HepG2 (cell line): Measurements from ENCODE around the gene ABHD13.

Source experiments
- CBX5 ChIP-seq: sonication (generic); formaldehyde crosslinking; IDR thresholded peaks from 2 replicates; pipeline ENCODE4 v1.4.0; 2020; ENCODE audit warnings: missing genetic modification reagents, borderline replicate concordance
- EZH2 ChIP-seq: conservative IDR thresholded peaks from 2 replicates; pipeline ENCODE4 v1.6.1; 2012; ENCODE audit warnings: mild to moderate bottlenecking, low read depth, low read length, moderate library complexity
- HDAC2 ChIP-seq: sonication (generic); formaldehyde crosslinking; IDR thresholded peaks from 2 replicates; pipeline ENCODE4 v1.4.0; 2020; ENCODE audit warnings: missing genetic modification reagents
- HDAC6 ChIP-seq: fragments of 200-600 bp; sonication (generic); IDR thresholded peaks from 2 replicates; pipeline ENCODE4 v1.7.0; 2017; ENCODE audit warnings: mild to moderate bottlenecking, antibody characterized with exemption, low read length, low read depth
- SMAD9 ChIP-seq: sonication (generic); formaldehyde crosslinking; IDR thresholded peaks from 2 replicates; pipeline ENCODE4 v1.5.1; 2020; ENCODE audit warnings: mild to moderate bottlenecking, missing genetic modification reagents
- SOX6 ChIP-seq, 2 experiments: fragments of 450-650 bp in 1 of 2; sonication (generic) in 1 of 2; formaldehyde crosslinking in 1 of 2; IDR thresholded peaks; 2 replicates each; pipeline versions ENCODE4 v1.4.0 to v1.6.1; 2017 to 2020; ENCODE audit warnings: antibody characterized with exemption in 1 of 2, mild to moderate bottlenecking in 1 of 2, missing genetic modification reagents in 1 of 2
- SRF ChIP-seq: IDR thresholded peaks from 2 replicates; pipeline ENCODE4 v1.6.1; 2011; ENCODE audit warnings: mild to moderate bottlenecking, low read depth, low read length, moderate library complexity
- ZFP1 ChIP-seq: IDR thresholded peaks from 2 replicates; pipeline ENCODE4 v1.6.1; 2016
- ZNF18 ChIP-seq: sonication (generic); formaldehyde crosslinking; IDR thresholded peaks from 2 replicates; pipeline ENCODE4 v1.8.0; 2022; ENCODE audit warnings: mild to moderate bottlenecking, missing genetic modification reagents; ENCODE audit not compliant: insufficient replicate concordance
- ZNF292 ChIP-seq: sonication (generic); formaldehyde crosslinking; IDR thresholded peaks from 2 replicates; pipeline ENCODE4 v1.8.1; 2022; ENCODE audit warnings: mild to moderate bottlenecking, low read depth, missing genetic modification reagents, borderline replicate concordance
- ZNF441 ChIP-seq: sonication (generic); formaldehyde crosslinking; IDR thresholded peaks from 2 replicates; pipeline ENCODE4 v1.7.0; 2021; ENCODE audit warnings: missing genetic modification reagents, borderline replicate concordance
- ZNF496 ChIP-seq: sonication (generic); formaldehyde crosslinking; IDR thresholded peaks from 2 replicates; pipeline ENCODE4 v1.8.1; 2023; ENCODE audit warnings: mild to moderate bottlenecking, moderate library complexity, missing genetic modification reagents; ENCODE audit not compliant: insufficient replicate concordance
- TF ChIP-seq, protein P1 (sequence below): sonication (generic); formaldehyde crosslinking; IDR thresholded peaks from 2 replicates; pipeline ENCODE4 v1.5.0; 2020; ENCODE audit warnings: mild to moderate bottlenecking, missing genetic modification reagents, moderate library complexity

DNA sequence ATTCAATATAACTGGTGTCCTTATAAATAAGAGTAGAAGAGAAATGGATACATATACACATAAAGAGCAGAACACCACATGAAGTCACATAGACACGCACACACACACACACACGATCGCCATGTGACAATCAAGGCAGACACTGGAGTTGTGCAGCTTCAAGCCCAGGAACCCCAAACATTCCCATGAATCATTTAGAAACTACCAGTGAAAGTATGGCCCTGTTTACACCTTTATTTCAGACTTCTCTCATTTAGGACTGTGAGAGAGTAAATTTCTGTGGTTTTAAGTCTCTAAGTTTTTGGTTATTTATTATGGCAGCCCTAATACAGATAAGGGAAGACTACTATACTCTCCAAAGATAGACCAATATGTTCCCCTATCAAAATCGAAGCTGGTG is 31.0 kb downstream of the ABHD13 start:
- TF ChIP-seq HDAC6 (no peak), ZNF18 (CRISPR knock-in tag) (no peak), SOX6 (IDR thresholded peaks at IDR 0.05) (no peak), SOX6 (CRISPR knock-in tag; IDR thresholded peaks at IDR 0.05) (no peak), SMAD9 (no peak), ZNF441 (CRISPR knock-in tag) (no peak), HDAC2 (CRISPR knock-in tag) (no peak), SRF (no peak), ZFP1 (CRISPR knock-in tag) (no peak), ZNF292 (no peak), CBX5 (CRISPR knock-in tag) (no peak), ZNF496 (no peak), EZH2 (no peak)
- TF ChIP-seq, protein P1, sequence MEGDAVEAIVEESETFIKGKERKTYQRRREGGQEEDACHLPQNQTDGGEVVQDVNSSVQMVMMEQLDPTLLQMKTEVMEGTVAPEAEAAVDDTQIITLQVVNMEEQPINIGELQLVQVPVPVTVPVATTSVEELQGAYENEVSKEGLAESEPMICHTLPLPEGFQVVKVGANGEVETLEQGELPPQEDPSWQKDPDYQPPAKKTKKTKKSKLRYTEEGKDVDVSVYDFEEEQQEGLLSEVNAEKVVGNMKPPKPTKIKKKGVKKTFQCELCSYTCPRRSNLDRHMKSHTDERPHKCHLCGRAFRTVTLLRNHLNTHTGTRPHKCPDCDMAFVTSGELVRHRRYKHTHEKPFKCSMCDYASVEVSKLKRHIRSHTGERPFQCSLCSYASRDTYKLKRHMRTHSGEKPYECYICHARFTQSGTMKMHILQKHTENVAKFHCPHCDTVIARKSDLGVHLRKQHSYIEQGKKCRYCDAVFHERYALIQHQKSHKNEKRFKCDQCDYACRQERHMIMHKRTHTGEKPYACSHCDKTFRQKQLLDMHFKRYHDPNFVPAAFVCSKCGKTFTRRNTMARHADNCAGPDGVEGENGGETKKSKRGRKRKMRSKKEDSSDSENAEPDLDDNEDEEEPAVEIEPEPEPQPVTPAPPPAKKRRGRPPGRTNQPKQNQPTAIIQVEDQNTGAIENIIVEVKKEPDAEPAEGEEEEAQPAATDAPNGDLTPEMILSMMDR (CRISPR knock-in tag), result no peak
